ENCODE data around the gene JPH3.
A peak's percentile ranks its signal among the peaks of the same experiment; 100 is the strongest.

JPH3 gene

GRCh38 chr16:87697792-87698191, 95.5 kb downstream of the JPH3 start:
- no peak for DNase-seq (ENCODE audit: low read depth in 2 of 2)

GRCh38 chr16:87698241-87698640, 95.9 kb downstream of the JPH3 start:
- no peak for DNase-seq (ENCODE audit: low read depth in 2 of 2)

- DNase-seq (ENCODE audit: low read depth in 2 of 2), result no peak
Measured at GRCh38 chr16:87698676-87699199, 96.4 kb downstream of the JPH3 start.

GRCh38 chr16:87700406-87701077, 98.2 kb downstream of the JPH3 start:
- DNase-seq (ENCODE audit: low read depth in 2 of 2), result no peak

GRCh38 chr16:87701078-87701460, 98.8 kb downstream of the JPH3 start:
- DNase-seq (ENCODE audit: low read depth in 2 of 2), result no peak

GRCh38 chr16:87701505-87701921, 99.2 kb downstream of the JPH3 start:
- DNase-seq (ENCODE audit: low read depth in 2 of 2), result no peak

GRCh38 chr16:87702325-87702811, 100.1 kb downstream of the JPH3 start:
- DNase-seq (ENCODE audit: low read depth in 2 of 2), result peak; percentile 22 to 25

GRCh38 chr16:87703071-87703470, 100.8 kb downstream of the JPH3 start:
- no peak for DNase-seq (ENCODE audit: low read depth in 2 of 2)

GRCh38 chr16:87703835-87704375, 101.6 kb downstream of the JPH3 start:
- DNase-seq (ENCODE audit: low read depth in 2 of 2), result no peak

GRCh38 chr16:87704754-87705353, 102.5 kb downstream of the JPH3 start:
- DNase-seq (ENCODE audit: low read depth in 2 of 2), result no peak

- DNase-seq (ENCODE audit: low read depth in 2 of 2), result no peak
Measured at GRCh38 chr16:87705771-87706277, 103.5 kb downstream of the JPH3 start.

- no peak for DNase-seq (ENCODE audit: low read depth in 2 of 2)
Measured at GRCh38 chr16:87706278-87707000, 104.1 kb downstream of the JPH3 start.

- no peak for DNase-seq (ENCODE audit: low read depth in 2 of 2)
Measured at GRCh38 chr16:87707097-87707496, 104.8 kb downstream of the JPH3 start.

- no peak for DNase-seq (ENCODE audit: low read depth in 2 of 2)
Measured at GRCh38 chr16:87707714-87708580, 105.6 kb downstream of the JPH3 start.

- no peak for DNase-seq (ENCODE audit: low read depth in 2 of 2)
Measured at GRCh38 chr16:87708881-87709638, 106.8 kb downstream of the JPH3 start.

GRCh38 chr16:87709677-87710076, 107.4 kb downstream of the JPH3 start:
- no peak for DNase-seq (ENCODE audit: low read depth in 2 of 2)

GRCh38 chr16:87710887-87711286, 108.6 kb downstream of the JPH3 start:
- no peak for DNase-seq (ENCODE audit: low read depth in 2 of 2)

GRCh38 chr16:87712184-87712762, 110.0 kb downstream of the JPH3 start:
- DNase-seq (ENCODE audit: low read depth in 2 of 2), result no peak

GRCh38 chr16:87713451-87714229, 111.3 kb downstream of the JPH3 start:
- DNase-seq (ENCODE audit: low read depth in 2 of 2), result peak; percentile 46 to 58

Data from stimulated activated CD4-positive, alpha-beta T cell treated with anti-CD3 and anti-CD28 coated beads, Interleukin-15, amount 100 ng/mL, for 48 hours (primary cell).